Ascending aorta (tissue), 2 donors: Measurements from ENCODE around the gene TBC1D20. TPM values are rescaled to one million over a fixed set of nuclear protein-coding genes. Genes with fewer than 3 reads are reported as not detected.
A peak's percentile ranks its signal among the peaks of the same experiment; 100 is the strongest.
"Not testable (repeated sequence)": the region's sequence is repeated elsewhere in the genome, so short reads cannot be mapped to it uniquely, and the experiment has no call there.

Source experiments
- DNase-seq, 2 donors: peaks; one replicate each; pipeline ENCODE4 v3.0.0-alpha.2; 2019; ENCODE audit warnings: low spot score in 2 of 2
- H3K27ac ChIP-seq, 2 donors: fragments of 200-600 bp; sonication (generic); one replicate each; pipeline ENCODE4 v1.5.1; 2016 to 2017; ENCODE audit warnings: mild to moderate bottlenecking in 1 of 2
- H3K27me3 ChIP-seq: fragments of 200-600 bp; sonication (generic); one replicate; pipeline ENCODE4 v1.5.1; 2017
- H3K36me3 ChIP-seq, 2 donors: fragments of 200-600 bp; sonication (generic); one replicate each; pipeline ENCODE4 v1.5.1; 2016
- H3K4me1 ChIP-seq, 2 donors: fragments of 200-600 bp; sonication (generic); one replicate each; pipeline ENCODE4 v1.5.1; 2016 to 2017; ENCODE audit warnings: mild to moderate bottlenecking in 1 of 2
- H3K4me3 ChIP-seq, 2 donors: fragments of 200-600 bp; sonication (generic); one replicate each; pipeline ENCODE4 v1.5.1; 2016 to 2017; ENCODE audit warnings: mild to moderate bottlenecking in 1 of 2
- H3K9me3 ChIP-seq, 2 donors: fragments of 200-600 bp; sonication (generic); one replicate each; pipeline ENCODE4 v1.5.1; 2016
- CTCF ChIP-seq, 3 experiments: fragments of 200-600 bp in 2 of 3; fragments of 450-650 bp in 1 of 3; sonication (generic) in 2 of 3; IDR thresholded peaks; one replicate each; pipeline ENCODE4 v1.5.1; 2016 to 2019; ENCODE audit warnings: antibody characterized with exemption in 3 of 3, mild to moderate bottlenecking in 1 of 3, moderate library complexity in 1 of 3
- intact Hi-C: fragments of 100-400 bp; cut with DNase I; formaldehyde crosslinking; loops from one replicate; pipeline ENCODE4 v1.15.1; 2023
- total RNA-seq: library from RNA; depleted of rRNA; stranded (reverse); fragments of >200 nt; gene quantifications from one replicate; pipeline ENCODE4 v1.1.0, GENCODE V29; 2016

Gene TBC1D20
- total RNA-seq, 1 donor from 2014 or later = 32.5 TPM

GRCh38 chr20:478010-478948, 15.9 kb upstream of the TBC1D20 start:
- peaks cover 0 to 7% of the 10 kb centered on the region in 2 donors for H3K4me1 ChIP-seq
- no peaks in the 10 kb centered on the region for H3K9me3 ChIP-seq
- H3K36me3 ChIP-seq = peaks cover 5 to 24% of the 10 kb centered on the region in 2 donors
- TF ChIP-seq CTCF (IDR thresholded peaks at IDR 0.05) = no peak
- DNase-seq = no peak
- H3K27ac ChIP-seq = no peak overlapping the region
- intact Hi-C loops = loop anchor here (2.0 to 5.0 kb wide), 2 partner anchors 15 to 46 kb away; partner anchors contain the start of gene TBC1D20
- H3K4me3 ChIP-seq = no peak overlapping the region
- no peaks in the 10 kb centered on the region for H3K27me3 ChIP-seq

- not testable (repeated sequence) for H3K36me3 ChIP-seq, DNase-seq, H3K9me3 ChIP-seq, H3K4me3 ChIP-seq, H3K27me3 ChIP-seq, H3K4me1 ChIP-seq
- intact Hi-C loops = loop anchor here (5.0 kb wide), 1 partner anchor 44 kb away; no protein-coding TSS in a partner anchor
- peak overlapping the region in 1 of 2 donors; percentile 39 for H3K27ac ChIP-seq
Observed at GRCh38 chr20:476561-477249, 14.4 kb upstream of the TBC1D20 start.

GRCh38 chr20:475463-476357, 13.4 kb upstream of the TBC1D20 start:
- DNase-seq = no peak
- Histone ChIP-seq H3K4me1 (peaks cover 0 to 7% of the 10 kb centered on the region in 2 donors), H3K9me3 (no peaks in the 10 kb centered on the region), H3K27ac (peak overlapping the region; percentile 26 to 39), H3K4me3 (no peak overlapping the region), H3K27me3 (no peaks in the 10 kb centered on the region), H3K36me3 (peaks cover 0 to 7% of the 10 kb centered on the region in 2 donors)
- intact Hi-C loops = loop anchor here (5.0 kb wide), 1 partner anchor 43 kb away; no protein-coding TSS in a partner anchor
- no peak for TF ChIP-seq CTCF (IDR thresholded peaks at IDR 0.05)

- H3K36me3 ChIP-seq = peaks cover 0 to 7% of the 10 kb centered on the region in 2 donors
- no peak overlapping the region for H3K4me3 ChIP-seq
- no peak for TF ChIP-seq CTCF (IDR thresholded peaks at IDR 0.05)
- no peak for DNase-seq
- no peaks in the 10 kb centered on the region for H3K27me3 ChIP-seq
- no peaks in the 10 kb centered on the region for H3K9me3 ChIP-seq
- intact Hi-C loops = no loop called here
- H3K4me1 ChIP-seq = peaks cover 0 to 7% of the 10 kb centered on the region in 2 donors
- no peak overlapping the region for H3K27ac ChIP-seq
Observed at GRCh38 chr20:474581-474980, 12.2 kb upstream of the TBC1D20 start.

GRCh38 chr20:472889-473292, 10.6 kb upstream of the TBC1D20 start:
- H3K27ac ChIP-seq = no peak overlapping the region
- no peak for DNase-seq
- TF ChIP-seq CTCF (IDR thresholded peaks at IDR 0.05) = no peak
- intact Hi-C loops = no loop called here
- no peaks in the 10 kb centered on the region for H3K27me3 ChIP-seq
- H3K9me3 ChIP-seq = no peaks in the 10 kb centered on the region
- no peak overlapping the region for H3K4me3 ChIP-seq
- peaks cover 0 to under 1% of the 10 kb centered on the region in 2 donors for H3K36me3 ChIP-seq
- H3K4me1 ChIP-seq = no peaks in the 10 kb centered on the region
